Activated T-cell treated with anti-CD3 and anti-CD28 coated beads, Interleukin-2, amount 50 U/mL, for 4 hours (primary cell): ENCODE measurements around the gene FBXW4. TPM values are rescaled to one million over a fixed set of nuclear protein-coding genes. Genes with fewer than 3 reads are reported as not detected.

Source experiments
- ATAC-seq, 2 donors: fragments of 200-7000 bp; cut with Tn5 transposase; one replicate each; pipeline ENCODE4 v1.10.0; 2021
- DNase-seq: peaks from one replicate; pipeline ENCODE4 v3.0.0-alpha.2; 2020
- H3K27me3 Mint-ChIP-seq: one replicate; pipeline ENCODE4 v1.8.0; 2021; ENCODE audit warnings: low read depth, mixed read lengths
- H3K36me3 Mint-ChIP-seq: one replicate; pipeline ENCODE4 v1.8.0; 2022; ENCODE audit warnings: mixed read lengths; ENCODE audit not compliant: insufficient read depth
- H3K4me1 Mint-ChIP-seq: one replicate; pipeline ENCODE4 v1.8.0; 2021; ENCODE audit warnings: low read depth, mixed read lengths
- H3K4me3 Mint-ChIP-seq: one replicate; pipeline ENCODE4 v1.8.0; 2021; ENCODE audit warnings: mild to moderate bottlenecking, moderate library complexity, mixed read lengths
- H3K9me3 Mint-ChIP-seq: one replicate; pipeline ENCODE4 v1.8.0; 2021; ENCODE audit warnings: mixed read lengths
- total RNA-seq, 3 donors: library from RNA; stranded (reverse); gene quantifications; one replicate each; pipeline ENCODE4 v1.2.1, GENCODE V29; 2021

FBXW4 gene
- total RNA-seq, 3 donors from 2014 or later: 23.8 to 26.8 (median 25.2) TPM

GRCh38 chr10:101710793-101711192, 15.8 kb upstream of the FBXW4 start:
- DNase-seq (no peak), ATAC-seq (no peak)
- Mint-ChIP-seq H3K4me1 (peaks cover 4% of the 10 kb centered on the region), H3K36me3 (no peaks in the 10 kb centered on the region), H3K27me3 (peaks cover 20% of the 10 kb centered on the region), H3K9me3 (no peaks in the 10 kb centered on the region), H3K4me3 (no peak overlapping the region)

DNA sequence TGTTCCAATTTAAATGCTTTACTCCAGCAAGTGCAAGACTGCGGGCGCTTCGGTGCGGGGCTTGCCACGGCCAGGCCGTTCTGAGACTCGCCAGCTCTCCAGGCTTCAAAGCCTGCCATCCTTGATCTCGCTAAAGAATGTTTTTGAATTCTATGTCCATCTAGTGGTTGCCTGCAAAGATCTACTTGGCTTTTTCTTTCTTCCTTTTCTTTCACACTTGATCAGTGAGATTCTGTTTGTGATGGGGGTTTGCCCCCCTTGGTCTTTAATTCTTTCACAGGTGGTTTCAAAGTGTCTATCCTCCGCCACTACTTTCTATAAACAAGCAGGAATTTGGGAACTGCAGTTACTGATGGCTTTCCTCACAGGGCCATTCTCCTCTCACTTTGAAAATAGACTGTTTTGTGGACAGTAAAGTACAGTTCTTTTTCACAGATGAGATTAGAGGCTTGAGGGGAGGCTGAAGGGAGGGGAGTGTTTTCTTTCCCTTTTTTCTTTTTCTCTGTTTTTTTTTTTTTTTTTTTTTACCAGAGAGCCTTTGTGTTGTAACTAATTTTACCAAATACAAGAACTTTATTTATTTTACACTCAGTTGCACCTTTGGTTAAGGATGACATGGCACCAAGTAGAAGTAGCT, 15.2 kb upstream of the FBXW4 start:
- H3K9me3 Mint-ChIP-seq: no peaks in the 10 kb centered on the region
- H3K4me3 Mint-ChIP-seq: no peak overlapping the region
- peaks cover 4% of the 10 kb centered on the region for H3K4me1 Mint-ChIP-seq
- H3K27me3 Mint-ChIP-seq: peaks cover 24% of the 10 kb centered on the region
- H3K36me3 Mint-ChIP-seq: no peaks in the 10 kb centered on the region
- DNase-seq (no peak), ATAC-seq (no peak)

DNA sequence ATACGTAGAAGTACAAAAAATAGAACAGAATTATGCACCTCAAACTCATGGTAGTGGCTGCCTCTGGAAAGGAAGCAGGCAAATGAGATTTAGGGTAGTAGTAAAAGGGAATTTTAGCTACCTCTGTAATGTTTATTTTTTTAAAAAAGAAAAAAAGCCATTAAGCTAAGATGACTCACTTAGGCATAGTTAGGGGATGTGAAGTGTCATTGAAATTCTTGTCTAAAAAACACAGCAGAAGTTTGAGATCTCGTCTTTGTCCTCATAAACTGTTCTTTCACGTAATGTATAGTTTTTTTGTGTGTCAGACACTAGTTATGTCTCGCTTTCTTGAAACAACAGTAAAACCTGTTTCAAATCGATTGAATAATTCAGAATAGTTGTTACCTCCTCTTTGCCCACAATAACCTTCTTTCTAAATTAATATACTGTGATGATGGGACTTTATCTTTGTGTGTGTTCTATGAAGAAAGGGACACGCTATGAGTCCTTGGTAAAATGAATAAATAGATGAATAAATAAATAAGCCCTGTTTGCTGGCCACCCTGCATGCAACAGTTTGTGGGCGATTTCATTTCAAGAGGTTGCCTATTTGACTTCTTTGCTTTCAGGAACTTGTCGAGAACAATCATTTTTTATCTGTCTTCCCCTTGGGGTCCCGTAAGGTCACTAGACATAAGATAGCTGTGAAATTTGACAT, 14.5 kb upstream of the FBXW4 start:
- Mint-ChIP-seq H3K4me1 (peaks cover 4% of the 10 kb centered on the region), H3K27me3 (peaks cover 26% of the 10 kb centered on the region), H3K36me3 (no peaks in the 10 kb centered on the region), H3K4me3 (no peak overlapping the region), H3K9me3 (no peaks in the 10 kb centered on the region)
- no peak for ATAC-seq
- no peak for DNase-seq

DNA sequence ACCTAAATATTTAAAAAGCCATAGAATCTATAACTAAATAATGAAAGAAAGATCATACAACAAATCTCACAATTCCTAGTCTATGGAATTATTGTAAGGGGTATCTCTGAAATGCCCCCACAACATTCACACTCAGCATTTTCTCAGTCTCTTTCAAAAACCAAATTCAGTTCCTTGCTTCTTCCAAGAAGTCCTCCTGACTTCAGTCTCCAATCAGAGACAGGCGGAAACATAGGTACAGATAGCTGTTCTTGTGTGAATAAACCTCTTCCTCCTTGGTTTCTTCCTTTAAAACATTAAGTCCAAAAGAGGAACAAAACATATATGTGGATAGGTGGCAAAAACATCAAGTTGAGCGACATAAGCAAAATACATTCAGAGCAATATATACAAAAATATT, 13.9 kb upstream of the FBXW4 start:
- Mint-ChIP-seq H3K4me1 (peaks cover 4% of the 10 kb centered on the region), H3K4me3 (no peak overlapping the region), H3K36me3 (no peaks in the 10 kb centered on the region), H3K9me3 (no peaks in the 10 kb centered on the region), H3K27me3 (peaks cover 28% of the 10 kb centered on the region)
- no peak for ATAC-seq
- no peak for DNase-seq

DNA sequence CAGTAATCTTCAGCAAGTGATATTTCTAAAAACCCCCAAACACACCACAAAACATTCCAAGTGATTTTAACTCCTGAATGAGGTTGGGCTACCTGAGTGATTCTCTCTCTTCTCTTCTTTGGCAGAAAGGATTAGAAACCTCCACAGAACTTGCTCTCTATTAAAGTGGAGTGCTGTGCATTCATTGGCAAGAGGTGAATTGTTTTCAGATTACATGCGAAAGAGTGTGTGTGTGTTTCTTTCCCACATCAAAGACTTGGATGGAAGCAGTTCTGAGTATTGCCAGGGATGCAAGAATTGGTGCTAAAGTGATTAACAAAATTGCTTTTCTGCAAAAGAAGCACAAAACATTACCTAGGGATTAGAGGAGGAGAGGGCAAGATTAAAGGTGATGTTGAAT, 13.1 kb upstream of the FBXW4 start:
- no peaks in the 10 kb centered on the region for H3K36me3 Mint-ChIP-seq
- DNase-seq: no peak
- peak in 1 of 2 donors; percentile 10 for ATAC-seq
- no peaks in the 10 kb centered on the region for H3K9me3 Mint-ChIP-seq
- H3K27me3 Mint-ChIP-seq: peaks cover 28% of the 10 kb centered on the region
- H3K4me1 Mint-ChIP-seq: peaks cover 8% of the 10 kb centered on the region
- H3K4me3 Mint-ChIP-seq: no peak overlapping the region

DNA sequence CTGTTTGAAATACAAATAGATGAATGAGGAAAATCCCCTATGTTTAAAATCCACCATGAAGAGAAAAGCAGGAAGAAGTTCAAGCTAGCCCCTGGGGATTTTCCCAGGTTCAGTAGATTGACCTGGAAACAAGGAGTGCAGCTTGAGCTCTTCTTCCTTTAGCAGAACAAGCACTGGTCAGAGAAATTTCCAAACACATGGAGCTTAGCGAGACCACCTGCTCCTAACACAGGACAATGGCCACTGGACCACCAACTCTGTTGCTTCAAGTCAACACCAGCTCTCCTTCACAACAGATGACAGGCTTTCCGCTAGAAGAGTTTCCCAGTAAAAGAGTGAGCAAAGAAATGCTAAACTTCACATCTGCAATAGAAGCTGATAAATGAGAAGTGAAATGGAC, 9.4 kb upstream of the FBXW4 start:
- ATAC-seq (no peak), DNase-seq (no peak)
- Mint-ChIP-seq H3K36me3 (peaks cover 6% of the 10 kb centered on the region), H3K9me3 (no peaks in the 10 kb centered on the region), H3K4me3 (no peak overlapping the region), H3K27me3 (peaks cover 24% of the 10 kb centered on the region), H3K4me1 (peaks cover 11% of the 10 kb centered on the region)

DNA sequence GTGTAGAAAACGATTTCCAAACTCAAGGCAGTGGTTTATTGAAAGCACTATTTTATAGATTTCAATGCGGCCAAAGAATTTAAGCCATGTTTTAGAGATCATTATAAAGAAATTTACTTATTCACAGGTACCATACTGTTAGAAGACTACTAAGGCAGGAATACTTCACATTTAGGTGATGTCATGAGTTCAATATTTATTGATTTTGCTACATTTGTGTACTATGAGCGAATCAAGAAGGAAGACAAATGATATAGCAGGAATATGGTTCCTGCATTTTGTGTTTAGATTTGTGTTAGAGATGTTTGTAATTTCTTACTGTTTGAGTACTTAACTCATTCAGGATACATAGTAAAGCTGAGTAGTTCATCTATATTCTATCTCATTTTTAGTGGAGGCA, 1.7 kb upstream of the FBXW4 start:
- no peaks in the 10 kb centered on the region for H3K27me3 Mint-ChIP-seq
- H3K36me3 Mint-ChIP-seq: peaks cover 7% of the 10 kb centered on the region
- ATAC-seq (no peak), DNase-seq (no peak)
- H3K9me3 Mint-ChIP-seq: no peaks in the 10 kb centered on the region
- H3K4me3 Mint-ChIP-seq: peak overlapping the region; percentile 8
- peaks cover 13% of the 10 kb centered on the region for H3K4me1 Mint-ChIP-seq

- Mint-ChIP-seq H3K4me3 (peak overlapping the region; percentile 80), H3K4me1 (peaks cover 24% of the 10 kb centered on the region), H3K36me3 (peaks cover 7% of the 10 kb centered on the region), H3K9me3 (no peaks in the 10 kb centered on the region), H3K27me3 (no peaks in the 10 kb centered on the region)
- DNase-seq: no peak
- ATAC-seq: no peak
Measured at GRCh38 chr10:101695404-101695890, 477 bp upstream of the FBXW4 start.

DNA sequence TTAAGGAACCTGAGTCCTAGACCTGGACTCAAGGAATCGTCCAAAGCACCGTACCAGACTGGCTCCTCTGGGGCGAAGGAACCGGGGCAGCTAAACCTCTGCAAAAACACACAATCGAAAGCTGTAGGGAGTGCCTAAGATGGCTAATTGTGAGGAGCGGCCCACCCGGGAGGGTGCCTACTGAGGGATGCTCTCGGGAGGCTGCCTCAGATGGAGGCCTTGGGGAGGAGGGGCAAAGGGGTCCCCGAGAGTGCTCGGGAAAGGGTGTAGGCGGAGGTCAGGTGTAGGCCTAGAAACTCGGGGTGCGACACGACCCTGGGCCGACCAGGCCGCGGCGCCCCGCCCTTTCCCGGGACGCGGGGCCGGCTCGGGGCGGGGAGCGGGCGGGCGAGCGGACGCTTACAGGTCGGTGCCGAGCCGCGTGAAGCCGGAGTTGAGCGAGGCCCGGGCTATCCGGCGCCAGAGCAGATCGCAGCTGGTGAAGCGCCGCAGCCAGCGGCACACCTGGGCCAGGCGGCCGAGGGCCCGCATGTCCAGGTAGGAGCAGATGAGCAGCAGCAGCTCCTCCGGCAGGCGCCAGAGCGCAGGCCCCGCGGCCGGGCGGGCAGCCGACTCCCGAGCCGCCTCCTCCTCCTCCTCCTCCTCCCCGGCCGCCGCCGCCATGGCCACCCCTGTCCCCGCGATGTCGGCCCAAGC, 844 bp downstream of the FBXW4 start:
- H3K4me1 Mint-ChIP-seq: peaks cover 37% of the 10 kb centered on the region
- H3K27me3 Mint-ChIP-seq: no peaks in the 10 kb centered on the region
- ATAC-seq: peak; percentile 78 to 80
- peaks cover 1% of the 10 kb centered on the region for H3K36me3 Mint-ChIP-seq
- H3K4me3 Mint-ChIP-seq: peak overlapping the region; percentile 91
- H3K9me3 Mint-ChIP-seq: no peaks in the 10 kb centered on the region
- DNase-seq: peak; percentile 60

- DNase-seq (no peak), ATAC-seq (peak; percentile 9 to 12)
- Mint-ChIP-seq H3K4me3 (peak overlapping the region; percentile 91), H3K4me1 (peaks cover 42% of the 10 kb centered on the region), H3K9me3 (no peaks in the 10 kb centered on the region), H3K36me3 (peaks cover 1% of the 10 kb centered on the region), H3K27me3 (no peaks in the 10 kb centered on the region)
Measured at GRCh38 chr10:101693651-101693977, 1.4 kb downstream of the FBXW4 start.

- DNase-seq (no peak), ATAC-seq (no peak)
- H3K36me3 Mint-ChIP-seq: peaks cover 17% of the 10 kb centered on the region
- H3K4me1 Mint-ChIP-seq: peaks cover 62% of the 10 kb centered on the region
- H3K27me3 Mint-ChIP-seq: no peaks in the 10 kb centered on the region
- H3K9me3 Mint-ChIP-seq: no peaks in the 10 kb centered on the region
- no peak overlapping the region for H3K4me3 Mint-ChIP-seq
Measured at GRCh38 chr10:101691081-101691480, 3.9 kb downstream of the FBXW4 start.

GRCh38 chr10:101690461-101690860, 4.5 kb downstream of the FBXW4 start:
- DNase-seq: no peak
- Mint-ChIP-seq H3K9me3 (no peaks in the 10 kb centered on the region), H3K4me3 (no peak overlapping the region), H3K27me3 (no peaks in the 10 kb centered on the region), H3K4me1 (peaks cover 61% of the 10 kb centered on the region), H3K36me3 (peaks cover 21% of the 10 kb centered on the region)
- no peak for ATAC-seq

- no peaks in the 10 kb centered on the region for H3K9me3 Mint-ChIP-seq
- no peak for DNase-seq
- peaks cover 75% of the 10 kb centered on the region for H3K4me1 Mint-ChIP-seq
- no peak for ATAC-seq
- peaks cover 24% of the 10 kb centered on the region for H3K36me3 Mint-ChIP-seq
- no peaks in the 10 kb centered on the region for H3K27me3 Mint-ChIP-seq
- no peak overlapping the region for H3K4me3 Mint-ChIP-seq
Measured at GRCh38 chr10:101687071-101687658, 7.8 kb downstream of the FBXW4 start.

- ATAC-seq (no peak), DNase-seq (no peak)
- Mint-ChIP-seq H3K4me1 (peaks cover 69% of the 10 kb centered on the region), H3K36me3 (peaks cover 23% of the 10 kb centered on the region), H3K4me3 (no peak overlapping the region), H3K27me3 (no peaks in the 10 kb centered on the region), H3K9me3 (no peaks in the 10 kb centered on the region)
Measured at GRCh38 chr10:101686133-101686925, 8.6 kb downstream of the FBXW4 start.
